22Rv1 (cell line): ENCODE data around the gene NPR1.
"Not testable (repeated sequence)": the region's sequence is repeated elsewhere in the genome, so short reads cannot be mapped to it uniquely, and the experiment has no call there.

Source experiments
- H3K27ac ChIP-seq: fragments of 450-650 bp; 2 replicates; pipeline ENCODE4 v1.5.1; 2017
- ZFX ChIP-seq: fragments of 450-650 bp; IDR thresholded peaks from 2 replicates; pipeline ENCODE4 v1.6.1; 2017; ENCODE audit warnings: antibody characterized with exemption, borderline replicate concordance
- TF ChIP-seq, protein P1 (sequence below): fragments of 450-650 bp; IDR thresholded peaks from 2 replicates; pipeline ENCODE4 v1.5.1; 2017; ENCODE audit warnings: mild to moderate bottlenecking

Gene NPR1

DNA sequence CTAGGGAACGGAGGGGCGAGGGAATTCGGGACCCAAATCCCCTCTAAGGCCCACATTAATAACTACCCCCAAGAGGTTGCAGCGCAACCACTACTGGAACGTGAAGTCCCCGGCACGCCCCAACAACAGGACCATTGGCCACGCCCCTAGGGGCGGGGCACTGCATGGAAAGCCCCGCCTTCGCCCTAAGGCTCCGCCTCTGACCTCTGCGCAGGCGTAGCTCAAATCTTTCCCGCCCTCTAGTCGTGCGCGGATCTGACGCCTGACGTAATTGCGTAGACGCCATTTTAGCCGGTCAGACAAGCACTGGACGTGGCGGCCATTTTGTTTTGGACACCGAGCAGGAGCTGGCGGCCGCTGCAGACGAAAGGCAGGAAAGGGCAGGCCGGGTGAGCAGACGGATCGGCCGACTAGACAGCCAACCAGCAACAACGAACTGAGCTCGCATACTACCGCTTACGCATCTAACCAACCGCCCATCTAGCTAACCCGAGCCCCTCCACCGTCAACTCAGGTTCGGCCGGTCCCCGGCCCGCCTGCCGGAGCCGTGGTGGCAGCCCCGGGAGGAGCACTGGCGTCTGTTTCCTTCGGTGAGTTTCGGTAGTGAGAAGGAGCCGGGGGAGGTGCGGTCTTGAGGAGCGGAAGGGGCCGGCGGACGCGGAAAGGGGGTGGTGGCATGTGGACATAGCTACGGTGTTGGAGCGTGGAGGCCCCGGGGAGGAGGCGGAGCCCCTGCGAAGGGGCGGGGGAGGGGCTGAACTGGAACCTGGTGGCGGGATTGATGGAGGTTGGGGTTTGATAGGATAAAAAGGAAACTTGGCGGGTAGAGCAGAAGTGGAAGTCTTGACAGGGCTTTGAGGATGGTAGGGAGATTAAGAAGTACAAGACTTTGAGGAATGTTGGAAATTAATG is 44.5 kb upstream of the NPR1 start, which contains the start of gene CHTOP:
CHTOP (plus strand) TSS at position 313 of the 912 bp plus-strand sequence. CDS start 2,523 bp downstream, outside the sequence.
- H3K27ac ChIP-seq, result peak within 1 kb of the TSS; percentile 100
- TF ChIP-seq, protein P1, sequence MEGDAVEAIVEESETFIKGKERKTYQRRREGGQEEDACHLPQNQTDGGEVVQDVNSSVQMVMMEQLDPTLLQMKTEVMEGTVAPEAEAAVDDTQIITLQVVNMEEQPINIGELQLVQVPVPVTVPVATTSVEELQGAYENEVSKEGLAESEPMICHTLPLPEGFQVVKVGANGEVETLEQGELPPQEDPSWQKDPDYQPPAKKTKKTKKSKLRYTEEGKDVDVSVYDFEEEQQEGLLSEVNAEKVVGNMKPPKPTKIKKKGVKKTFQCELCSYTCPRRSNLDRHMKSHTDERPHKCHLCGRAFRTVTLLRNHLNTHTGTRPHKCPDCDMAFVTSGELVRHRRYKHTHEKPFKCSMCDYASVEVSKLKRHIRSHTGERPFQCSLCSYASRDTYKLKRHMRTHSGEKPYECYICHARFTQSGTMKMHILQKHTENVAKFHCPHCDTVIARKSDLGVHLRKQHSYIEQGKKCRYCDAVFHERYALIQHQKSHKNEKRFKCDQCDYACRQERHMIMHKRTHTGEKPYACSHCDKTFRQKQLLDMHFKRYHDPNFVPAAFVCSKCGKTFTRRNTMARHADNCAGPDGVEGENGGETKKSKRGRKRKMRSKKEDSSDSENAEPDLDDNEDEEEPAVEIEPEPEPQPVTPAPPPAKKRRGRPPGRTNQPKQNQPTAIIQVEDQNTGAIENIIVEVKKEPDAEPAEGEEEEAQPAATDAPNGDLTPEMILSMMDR, result no peak
- no peak for TF ChIP-seq ZFX

DNA sequence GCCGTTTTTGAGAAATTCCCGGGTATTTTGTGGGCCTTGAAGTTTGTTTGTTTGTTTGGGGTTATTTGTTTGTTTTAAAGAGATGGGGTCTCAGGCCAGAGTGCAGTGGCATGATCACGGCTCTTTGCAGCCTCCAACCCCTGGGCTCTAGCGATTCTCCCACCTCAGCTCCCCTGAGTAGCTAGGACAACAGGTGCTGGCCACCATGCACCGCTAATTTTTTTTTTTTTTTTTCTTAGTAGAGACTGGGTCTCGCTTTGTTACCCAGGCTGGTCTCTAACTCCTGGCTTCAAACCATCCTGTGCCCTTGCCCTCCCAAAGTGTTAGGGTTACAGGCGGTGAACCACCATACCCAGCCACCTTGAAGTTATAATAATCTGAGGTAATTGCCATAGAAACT is 42.6 kb upstream of the NPR1 start:
- H3K27ac ChIP-seq, result peak overlapping the region; percentile 100; the same call in 1 of the 2 replicates
- TF ChIP-seq, protein P1, result no peak
- no peak for TF ChIP-seq ZFX

DNA sequence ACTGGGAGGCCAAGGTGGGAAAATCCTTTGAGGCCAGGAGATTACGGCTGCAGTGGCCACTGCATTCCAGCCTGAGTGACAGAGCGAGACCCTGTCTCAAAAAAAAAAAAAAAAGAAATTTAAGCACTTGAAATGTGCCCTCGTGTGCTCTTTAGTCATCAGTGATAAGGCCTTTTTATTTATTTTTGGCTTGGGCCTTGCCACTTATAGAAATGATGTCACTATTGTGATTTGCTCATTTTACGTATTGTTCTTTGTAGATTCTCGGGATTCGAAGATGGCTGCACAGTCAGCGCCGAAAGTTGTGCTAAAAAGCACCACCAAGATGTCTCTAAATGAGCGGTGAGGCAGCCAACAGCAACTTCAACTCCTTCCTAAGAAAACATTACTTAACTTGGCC is 42.2 kb upstream of the NPR1 start:
- TF ChIP-seq ZFX, result no peak
- TF ChIP-seq, protein P1, result no peak
- peak overlapping the region; percentile 100; the same call in 1 of the 2 replicates for H3K27ac ChIP-seq

DNA sequence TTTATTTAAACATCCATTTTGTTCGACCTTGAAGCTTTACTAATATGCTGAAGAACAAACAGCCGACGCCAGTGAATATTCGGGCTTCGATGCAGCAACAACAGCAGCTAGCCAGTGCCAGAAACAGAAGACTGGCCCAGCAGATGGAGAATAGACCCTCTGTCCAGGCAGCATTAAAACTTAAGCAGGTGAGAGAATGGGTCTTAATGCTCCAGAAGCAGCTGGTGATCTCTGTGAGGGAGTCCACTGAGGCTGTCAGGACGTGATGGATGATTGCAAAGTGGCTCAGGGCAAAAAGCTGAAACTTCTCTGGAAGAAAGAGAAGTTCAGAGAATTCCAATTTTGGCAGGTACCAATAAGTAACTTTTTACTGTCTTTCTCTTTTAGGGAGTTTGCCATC is 40.2 kb upstream of the NPR1 start:
- no peak overlapping the region for H3K27ac ChIP-seq
- TF ChIP-seq ZFX, result no peak
- TF ChIP-seq, protein P1, result no peak

DNA sequence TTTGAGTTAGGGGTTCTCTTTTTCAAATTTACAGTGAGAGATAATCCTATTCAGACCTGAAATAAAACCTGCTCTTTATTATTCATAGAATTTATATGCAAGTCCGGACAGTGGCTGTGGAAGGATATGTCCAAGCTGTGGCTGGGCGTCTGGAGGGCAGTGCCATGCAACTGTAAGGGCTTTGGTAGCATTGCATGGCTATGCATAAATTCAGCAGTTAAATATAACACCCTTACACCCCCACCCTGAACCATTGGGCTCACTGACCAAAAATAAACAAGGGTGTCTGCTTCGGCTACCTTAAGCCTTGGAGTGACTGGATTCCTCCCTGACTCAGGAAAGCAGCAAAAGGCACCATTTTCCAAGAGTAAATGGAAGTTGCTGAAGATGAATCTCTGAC is 39.2 kb upstream of the NPR1 start:
- TF ChIP-seq, protein P1, result no peak
- TF ChIP-seq ZFX, result no peak
- H3K27ac ChIP-seq, result no peak overlapping the region

DNA sequence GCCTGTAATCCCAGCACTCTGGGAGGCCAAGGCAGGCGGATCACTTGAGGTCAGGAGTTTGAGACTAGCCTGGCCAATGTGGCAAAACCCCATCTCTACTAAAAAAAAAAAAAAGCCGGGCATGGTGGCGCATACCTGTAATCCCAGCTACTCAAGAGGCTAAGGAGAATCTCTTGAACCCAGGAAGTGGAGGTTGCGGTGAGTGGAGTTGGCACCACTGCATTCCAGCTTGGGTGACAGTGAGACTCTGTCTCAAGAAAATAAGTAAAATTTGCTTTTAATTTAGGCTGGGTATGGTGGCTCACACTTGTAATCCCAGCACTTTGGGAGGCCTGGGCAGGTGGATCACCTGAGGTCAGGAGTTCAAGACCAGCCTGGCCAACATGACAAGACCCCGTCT is 38.3 kb upstream of the NPR1 start:
- H3K27ac ChIP-seq, result not testable (repeated sequence)

DNA sequence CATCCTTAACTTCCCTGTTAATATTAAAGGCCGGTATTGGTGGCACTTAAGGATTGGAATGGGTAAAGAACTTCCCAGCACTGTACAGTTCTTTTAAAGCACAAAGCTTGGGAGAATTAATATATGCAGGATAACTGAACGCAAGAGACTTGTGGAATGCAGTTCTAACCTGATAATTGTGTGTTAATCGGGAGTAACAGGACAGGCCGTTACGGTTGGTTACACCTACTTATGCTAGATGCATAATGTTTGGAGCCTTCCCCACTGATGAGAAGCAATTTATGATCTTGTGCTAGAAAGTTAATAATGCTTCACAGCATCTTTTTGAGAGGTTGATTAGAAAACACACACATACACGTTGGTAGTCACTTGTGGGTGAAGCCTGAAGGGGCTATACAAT is 37.6 kb upstream of the NPR1 start:
- no peak overlapping the region for H3K27ac ChIP-seq
- TF ChIP-seq, protein P1, result no peak
- TF ChIP-seq ZFX, result no peak

DNA sequence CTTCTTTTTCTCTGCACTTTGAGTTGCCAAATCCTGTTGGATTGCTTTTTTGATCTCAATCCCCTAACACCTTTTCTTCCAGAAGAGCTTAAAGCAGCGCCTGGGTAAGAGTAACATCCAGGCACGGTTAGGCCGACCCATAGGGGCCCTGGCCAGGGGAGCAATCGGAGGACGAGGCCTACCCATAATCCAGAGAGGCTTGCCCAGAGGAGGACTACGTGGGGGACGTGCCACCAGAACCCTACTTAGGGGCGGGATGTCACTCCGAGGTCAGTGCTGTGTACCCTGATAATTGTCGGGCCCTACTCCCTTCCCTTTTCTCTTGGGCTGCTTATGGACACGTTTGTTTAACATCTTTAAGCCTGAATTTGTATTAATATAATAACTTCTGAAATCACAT is 36.3 kb upstream of the NPR1 start:
- TF ChIP-seq, protein P1, result no peak
- no peak for TF ChIP-seq ZFX

More for the DNA sequence above, 36.3 kb upstream of the NPR1 start:
- H3K27ac ChIP-seq, result no peak overlapping the region
